VCaP (cell line): ENCODE measurements around the gene CTDSPL.
A peak's percentile ranks its signal among the peaks of the same experiment; 100 is the strongest.

ENCODE experiments used
- H3K27ac ChIP-seq: fragments of 450-650 bp; 2 replicates; pipeline ENCODE4 v1.5.1; 2017
- CTCF ChIP-seq: fragments of 450-650 bp; conservative IDR thresholded peaks from 2 replicates; pipeline ENCODE4 v1.5.1; 2017; ENCODE audit warnings: mild to moderate bottlenecking, moderate library complexity

The CTDSPL gene

GRCh38 chr3:37907371-37907770 is 45.7 kb downstream of the CTDSPL start:
- peak overlapping the region; percentile 42; the same call in 1 of the 2 replicates for H3K27ac ChIP-seq
- TF ChIP-seq CTCF, result no peak

GRCh38 chr3:37907906-37908305 is 46.2 kb downstream of the CTDSPL start:
- H3K27ac ChIP-seq, result no peak overlapping the region

GRCh38 chr3:37909067-37909911 is 47.6 kb downstream of the CTDSPL start:
- no peak for TF ChIP-seq CTCF
- peak overlapping the region; percentile 4; the same call in 1 of the 2 replicates for H3K27ac ChIP-seq

More at GRCh38 chr3:37907906-37908305, 46.2 kb downstream of the CTDSPL start:
- no peak for TF ChIP-seq CTCF

- TF ChIP-seq CTCF, result no peak
- peak overlapping the region; percentile 61 for H3K27ac ChIP-seq
Observed at GRCh38 chr3:37910671-37911400, 49.2 kb downstream of the CTDSPL start.

GRCh38 chr3:37912052-37912733 is 50.5 kb downstream of the CTDSPL start:
- H3K27ac ChIP-seq, result no peak overlapping the region
- TF ChIP-seq CTCF, result no peak; the same call in 1 of the 2 replicates

- no peak for TF ChIP-seq CTCF
- no peak overlapping the region for H3K27ac ChIP-seq
Observed at GRCh38 chr3:37913522-37913921, 51.8 kb downstream of the CTDSPL start.

GRCh38 chr3:37916685-37917084 is 55.0 kb downstream of the CTDSPL start:
- no peak overlapping the region for H3K27ac ChIP-seq
- no peak for TF ChIP-seq CTCF
